Measurements from ENCODE around the gene EPHA6.

DNA sequence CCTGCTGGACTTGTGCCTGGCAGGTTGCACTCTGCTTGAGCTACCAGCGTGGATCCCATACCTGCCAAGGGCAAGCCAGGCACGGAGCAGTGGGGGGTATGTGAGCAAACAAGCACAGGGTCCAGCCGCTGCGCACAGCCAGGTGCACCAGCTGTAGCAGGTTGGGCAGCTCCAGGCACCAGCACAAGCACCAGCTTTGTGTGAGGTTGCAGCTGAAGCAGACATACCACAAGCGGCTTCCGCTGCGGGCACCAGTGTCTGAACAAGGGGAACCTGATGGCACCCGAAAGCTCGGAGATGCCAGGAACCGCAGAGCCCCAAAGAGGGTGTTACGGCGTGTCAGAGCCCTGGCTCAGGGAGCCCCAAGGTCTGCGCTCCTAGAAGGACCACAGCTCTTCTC is 477.5 kb downstream of the EPHA6 start:
- no peak for TF ChIP-seq HDGF (IDR thresholded peaks at IDR 0.05; ENCODE audit: borderline replicate concordance)
- no peak for TF ChIP-seq L3MBTL2 (conservative IDR thresholded peaks at IDR 0.05)
- TF ChIP-seq SUZ12 (IDR thresholded peaks at IDR 0.05), result no peak
- no peak for TF ChIP-seq ELF4 (IDR thresholded peaks at IDR 0.05)
- TF ChIP-seq, protein P1, sequence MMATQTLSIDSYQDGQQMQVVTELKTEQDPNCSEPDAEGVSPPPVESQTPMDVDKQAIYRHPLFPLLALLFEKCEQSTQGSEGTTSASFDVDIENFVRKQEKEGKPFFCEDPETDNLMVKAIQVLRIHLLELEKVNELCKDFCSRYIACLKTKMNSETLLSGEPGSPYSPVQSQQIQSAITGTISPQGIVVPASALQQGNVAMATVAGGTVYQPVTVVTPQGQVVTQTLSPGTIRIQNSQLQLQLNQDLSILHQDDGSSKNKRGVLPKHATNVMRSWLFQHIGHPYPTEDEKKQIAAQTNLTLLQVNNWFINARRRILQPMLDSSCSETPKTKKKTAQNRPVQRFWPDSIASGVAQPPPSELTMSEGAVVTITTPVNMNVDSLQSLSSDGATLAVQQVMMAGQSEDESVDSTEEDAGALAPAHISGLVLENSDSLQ (IDR thresholded peaks at IDR 0.05), result no peak
- no peak for TF ChIP-seq BHLHE40 (IDR thresholded peaks at IDR 0.05; ENCODE audit: borderline replicate concordance)
- no peak for TF ChIP-seq FOXK2 (IDR thresholded peaks at IDR 0.05)
- TF ChIP-seq TARDBP (IDR thresholded peaks at IDR 0.05), result no peak
- no peak for TF ChIP-seq FOXA1 (IDR thresholded peaks at IDR 0.05)
- TF ChIP-seq SP1 (IDR thresholded peaks at IDR 0.05), result no peak
- TF ChIP-seq ZNF384 (IDR thresholded peaks at IDR 0.05), result no peak

Measured in HEK293T (cell line).